A673 (cell line): Measurements from ENCODE around the gene KCNC1. TPM values are rescaled to one million over a fixed set of nuclear protein-coding genes. Genes with fewer than 3 reads are reported as not detected.

ENCODE experiments used
- BruUV-seq: library from RNA; stranded (reverse); fragments of 400-500 nt; replicated peaks from 2 replicates; lab custom pipeline; 2021; lab: Mats Ljungman, UMichigan
- CTCF ChIA-PET: fragments of 300-600 bp; sonication (Branson Sonifier 250); formaldehyde crosslinking; loops from one replicate; lab custom pipeline; 2022; ENCODE audit warnings: antibody characterized with exemption; lab: Charles Lee
- POLR2A ChIA-PET: fragments of 300-600 bp; sonication (Branson Sonifier 250); formaldehyde crosslinking; loops from one replicate; lab custom pipeline; 2022; ENCODE audit warnings: antibody characterized with exemption; ENCODE audit not compliant: low non-redundant PET; lab: Charles Lee
- DNase-seq: peaks from one replicate; pipeline ENCODE4 v3.0.0-alpha.2; 2015; ENCODE audit warnings: low spot score
- H3K27ac ChIP-seq: fragments of 200-600 bp; sonication (generic); 2 replicates; pipeline ENCODE4 v1.5.1; 2016; ENCODE audit warnings: mixed run types, low read depth, mild to moderate bottlenecking, mixed read lengths, antibody characterized with exemption, low read length; ENCODE audit not compliant: poor library complexity, severe bottlenecking
- H3K27me3 ChIP-seq: fragments of 200-600 bp; sonication (generic); replicated peaks from 2 replicates; pipeline ENCODE4 v1.6.1; 2017; ENCODE audit warnings: mixed run types, low read depth, mild to moderate bottlenecking, mixed read lengths, antibody characterized with exemption, low read length; ENCODE audit not compliant: insufficient read depth, poor library complexity
- H3K36me3 ChIP-seq: fragments of 200-600 bp; sonication (generic); 2 replicates; pipeline ENCODE4 v1.6.1; 2016; ENCODE audit warnings: mixed run types, mild to moderate bottlenecking, mixed read lengths, antibody characterized with exemption, low read length; ENCODE audit not compliant: insufficient read depth, poor library complexity, severe bottlenecking
- H3K4me1 ChIP-seq: fragments of 200-600 bp; sonication (generic); 2 replicates; pipeline ENCODE4 v1.6.1; 2017; ENCODE audit warnings: mixed run types, mild to moderate bottlenecking, mixed read lengths, antibody characterized with exemption, low read length; ENCODE audit not compliant: insufficient read depth, poor library complexity, severe bottlenecking
- H3K4me3 ChIP-seq: fragments of 200-600 bp; sonication (generic); 2 replicates; pipeline ENCODE4 v1.5.1; 2016; ENCODE audit warnings: low read depth, mixed run types, mild to moderate bottlenecking, mixed read lengths, low read length; ENCODE audit not compliant: poor library complexity, severe bottlenecking
- H3K9me3 ChIP-seq: fragments of 200-600 bp; sonication (generic); 2 replicates; pipeline ENCODE4 v1.6.1; 2016; ENCODE audit warnings: mixed run types, low read depth, mild to moderate bottlenecking, mixed read lengths, antibody characterized with exemption, low read length; ENCODE audit not compliant: poor library complexity, severe bottlenecking
- CTCF ChIP-seq: fragments of 300-800, 200-600 bp; sonication (generic); conservative IDR thresholded peaks from 2 replicates; pipeline ENCODE4 v1.5.1; 2017; ENCODE audit warnings: low read depth, mild to moderate bottlenecking, antibody characterized with exemption, low read length, moderate library complexity, mixed read lengths
- EZH2 ChIP-seq: fragments of 200-600 bp; sonication (generic); IDR thresholded peaks from 2 replicates; pipeline ENCODE4 v1.6.1; 2017; ENCODE audit warnings: borderline replicate concordance, low read depth, mild to moderate bottlenecking, mixed read lengths, antibody characterized with exemption, low read length; ENCODE audit not compliant: poor library complexity, severe bottlenecking
- intact Hi-C: fragments of 100-400 bp; cut with micrococcal nuclease; formaldehyde crosslinking; loops from one replicate; pipeline ENCODE4 v1.10.0; 2022; ENCODE audit not compliant: unreplicated experiment
- total RNA-seq: library from RNA; stranded (reverse); gene quantifications from 2 replicates; pipeline ENCODE4 v1.2.3, GENCODE V29; 2021

The KCNC1 gene
- total RNA-seq, 1 experiment from 2014 or later = 0.09 TPM

GRCh38 chr11:17821648-17822400 is 87.2 kb downstream of the KCNC1 start:
- no peak overlapping the region for H3K4me3 ChIP-seq
- no TSS peak for BruUV-seq
- no peak for TF ChIP-seq EZH2
- H3K4me1 ChIP-seq = no peaks in the 10 kb centered on the region
- intact Hi-C loops = no loop called here
- no peaks in the 10 kb centered on the region for H3K9me3 ChIP-seq
- DNase-seq = no peak
- no peak overlapping the region for H3K27ac ChIP-seq
- POLR2A ChIA-PET = no interaction called here
- CTCF ChIA-PET = no interaction called here
- H3K36me3 ChIP-seq = no peaks in the 10 kb centered on the region
- no peaks in the 10 kb centered on the region for H3K27me3 ChIP-seq

GRCh38 chr11:17822401-17822781 is 87.8 kb downstream of the KCNC1 start:
- ChIA-PET POLR2A (no interaction called here), CTCF (no interaction called here)
- Histone ChIP-seq H3K27me3 (no peaks in the 10 kb centered on the region), H3K9me3 (no peaks in the 10 kb centered on the region), H3K27ac (no peak overlapping the region), H3K4me1 (no peaks in the 10 kb centered on the region), H3K4me3 (no peak overlapping the region), H3K36me3 (no peaks in the 10 kb centered on the region)
- TF ChIP-seq CTCF = no peak
- intact Hi-C loops = no loop called here
- no peak for DNase-seq
- BruUV-seq = no TSS peak

GRCh38 chr11:17827006-17827405 is 92.4 kb downstream of the KCNC1 start:
- no peaks in the 10 kb centered on the region for H3K4me1 ChIP-seq
- ChIA-PET CTCF (no interaction called here), POLR2A (no interaction called here)
- 0 out of 2 replicates have a peak, but pooled peaks have one; percentile 15 for TF ChIP-seq CTCF
- TF ChIP-seq EZH2 = no peak
- H3K9me3 ChIP-seq = no peaks in the 10 kb centered on the region
- intact Hi-C loops = no loop called here
- DNase-seq = no peak
- no peaks in the 10 kb centered on the region for H3K27me3 ChIP-seq
- no TSS peak for BruUV-seq
- no peaks in the 10 kb centered on the region for H3K36me3 ChIP-seq
- no peak overlapping the region for H3K27ac ChIP-seq
- no peak overlapping the region for H3K4me3 ChIP-seq

GRCh38 chr11:17828311-17828751 is 93.8 kb downstream of the KCNC1 start:
- no peak overlapping the region for H3K4me3 ChIP-seq
- no peaks in the 10 kb centered on the region for H3K9me3 ChIP-seq
- H3K27me3 ChIP-seq = no peaks in the 10 kb centered on the region
- H3K27ac ChIP-seq = no peak overlapping the region
- H3K4me1 ChIP-seq = no peaks in the 10 kb centered on the region
- DNase-seq = no peak
- no peaks in the 10 kb centered on the region for H3K36me3 ChIP-seq
- CTCF ChIA-PET = no interaction called here
- no TSS peak for BruUV-seq
- POLR2A ChIA-PET = no interaction called here
- TF ChIP-seq EZH2 (no peak), CTCF (no peak)
- intact Hi-C loops = no loop called here
